ENCODE data around the gene C1RL.
A peak's percentile ranks its signal among the peaks of the same experiment; 100 is the strongest.

The C1RL gene

DNA sequence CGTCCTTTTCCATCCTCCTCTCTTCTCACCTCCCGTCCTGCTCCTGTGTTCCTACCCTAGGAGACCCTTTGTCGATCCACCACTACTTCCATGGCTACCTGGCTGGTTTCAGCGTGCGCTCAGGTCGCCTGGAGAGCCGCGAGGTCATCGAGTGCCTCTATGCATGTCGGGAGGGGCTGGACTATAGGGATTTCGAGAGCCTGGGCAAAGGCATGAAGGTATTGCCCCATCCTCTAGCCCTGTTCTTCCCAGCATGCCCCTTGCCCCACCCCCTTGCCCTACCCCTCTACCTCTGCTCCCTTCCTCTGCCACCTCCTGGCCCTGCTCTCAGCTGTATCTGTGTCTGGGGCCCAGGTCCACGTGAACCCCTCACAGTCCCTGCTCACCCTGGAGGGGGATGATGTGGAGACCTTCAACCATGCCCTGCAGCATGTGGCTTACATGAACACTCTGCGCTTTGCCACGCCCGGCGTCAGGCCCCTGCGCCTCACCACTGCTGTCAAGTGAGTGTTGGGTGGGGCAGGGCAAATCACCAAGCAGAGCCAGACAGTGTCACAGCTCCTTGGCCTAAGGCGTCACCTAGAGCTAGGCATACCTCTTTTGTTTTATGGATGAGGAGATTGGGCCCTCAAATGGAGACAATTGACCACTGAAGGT lies 33.9 kb upstream of the C1RL start:
- no peaks in the 10 kb centered on the region for H3K79me2 ChIP-seq (ENCODE audit: insufficient read depth, low read length)
- H3K4me1 ChIP-seq (ENCODE audit: insufficient read depth, low read length, severe bottlenecking) = no peaks in the 10 kb centered on the region
- no peak overlapping the region for H3K4me3 ChIP-seq (ENCODE audit: low read depth, low read length, poor library complexity, severe bottlenecking)
- H3K9me3 ChIP-seq (ENCODE audit: low read length) = no peaks in the 10 kb centered on the region
- H3F3A ChIP-seq (ENCODE audit: insufficient read depth, low read length) = no peaks in the 10 kb centered on the region
- no peaks in the 10 kb centered on the region for H3K9me2 ChIP-seq (ENCODE audit: low read depth, low read length)
- no peak overlapping the region for H3K9ac ChIP-seq (ENCODE audit: low read length)
- TF ChIP-seq, protein P1, sequence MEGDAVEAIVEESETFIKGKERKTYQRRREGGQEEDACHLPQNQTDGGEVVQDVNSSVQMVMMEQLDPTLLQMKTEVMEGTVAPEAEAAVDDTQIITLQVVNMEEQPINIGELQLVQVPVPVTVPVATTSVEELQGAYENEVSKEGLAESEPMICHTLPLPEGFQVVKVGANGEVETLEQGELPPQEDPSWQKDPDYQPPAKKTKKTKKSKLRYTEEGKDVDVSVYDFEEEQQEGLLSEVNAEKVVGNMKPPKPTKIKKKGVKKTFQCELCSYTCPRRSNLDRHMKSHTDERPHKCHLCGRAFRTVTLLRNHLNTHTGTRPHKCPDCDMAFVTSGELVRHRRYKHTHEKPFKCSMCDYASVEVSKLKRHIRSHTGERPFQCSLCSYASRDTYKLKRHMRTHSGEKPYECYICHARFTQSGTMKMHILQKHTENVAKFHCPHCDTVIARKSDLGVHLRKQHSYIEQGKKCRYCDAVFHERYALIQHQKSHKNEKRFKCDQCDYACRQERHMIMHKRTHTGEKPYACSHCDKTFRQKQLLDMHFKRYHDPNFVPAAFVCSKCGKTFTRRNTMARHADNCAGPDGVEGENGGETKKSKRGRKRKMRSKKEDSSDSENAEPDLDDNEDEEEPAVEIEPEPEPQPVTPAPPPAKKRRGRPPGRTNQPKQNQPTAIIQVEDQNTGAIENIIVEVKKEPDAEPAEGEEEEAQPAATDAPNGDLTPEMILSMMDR (IDR thresholded peaks at IDR 0.05; ENCODE audit: low read length) = no peak
- TF ChIP-seq EZH2 (IDR thresholded peaks at IDR 0.05; ENCODE audit: borderline replicate concordance, low read length) = no peak
- no peaks in the 10 kb centered on the region for H3K36me3 ChIP-seq (ENCODE audit: insufficient read depth, low read length)
- H4K20me1 ChIP-seq (ENCODE audit: insufficient read depth, low read length) = no peaks in the 10 kb centered on the region
- no peaks in the 10 kb centered on the region for H3K27me3 ChIP-seq (ENCODE audit: insufficient read depth, low read length)
- no peak overlapping the region for H2AFZ ChIP-seq (ENCODE audit: low read length)
- H3K27ac ChIP-seq (ENCODE audit: low read depth, low read length, poor library complexity, severe bottlenecking) = no peak overlapping the region
- H3K4me2 ChIP-seq (ENCODE audit: low read length) = no peak overlapping the region

DNA sequence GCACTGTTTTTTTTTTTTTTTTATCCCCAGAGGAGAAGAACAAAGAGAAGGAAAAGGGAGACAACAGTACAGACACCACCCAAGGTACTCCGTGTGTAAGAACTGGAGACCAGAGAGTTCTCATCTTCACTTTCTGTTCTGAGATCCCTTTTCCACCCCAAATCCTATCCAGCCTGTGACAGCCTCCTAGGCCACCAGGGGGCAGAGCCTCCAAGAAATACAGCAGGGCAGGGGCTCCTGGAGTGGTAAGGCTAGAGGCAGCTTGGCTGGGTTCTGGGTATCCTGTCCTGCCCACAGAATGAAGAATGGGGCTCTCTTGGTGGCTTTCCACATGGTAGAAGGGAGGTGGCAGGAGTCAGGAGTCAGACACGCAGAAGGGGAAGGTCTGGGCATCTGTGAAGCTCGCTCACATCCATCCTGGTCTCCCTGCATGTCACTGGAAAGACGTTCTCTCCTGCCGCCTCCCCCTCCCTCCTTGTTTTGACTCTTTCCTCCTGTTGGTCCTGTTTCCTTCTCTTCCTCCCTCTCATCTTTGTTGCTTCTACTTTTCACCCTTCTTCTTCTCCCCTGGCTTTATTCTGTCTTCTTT lies 33.1 kb upstream of the C1RL start:
- no peaks in the 10 kb centered on the region for H3K9me3 ChIP-seq (ENCODE audit: low read length)
- H3K36me3 ChIP-seq (ENCODE audit: insufficient read depth, low read length) = no peaks in the 10 kb centered on the region

DNA sequence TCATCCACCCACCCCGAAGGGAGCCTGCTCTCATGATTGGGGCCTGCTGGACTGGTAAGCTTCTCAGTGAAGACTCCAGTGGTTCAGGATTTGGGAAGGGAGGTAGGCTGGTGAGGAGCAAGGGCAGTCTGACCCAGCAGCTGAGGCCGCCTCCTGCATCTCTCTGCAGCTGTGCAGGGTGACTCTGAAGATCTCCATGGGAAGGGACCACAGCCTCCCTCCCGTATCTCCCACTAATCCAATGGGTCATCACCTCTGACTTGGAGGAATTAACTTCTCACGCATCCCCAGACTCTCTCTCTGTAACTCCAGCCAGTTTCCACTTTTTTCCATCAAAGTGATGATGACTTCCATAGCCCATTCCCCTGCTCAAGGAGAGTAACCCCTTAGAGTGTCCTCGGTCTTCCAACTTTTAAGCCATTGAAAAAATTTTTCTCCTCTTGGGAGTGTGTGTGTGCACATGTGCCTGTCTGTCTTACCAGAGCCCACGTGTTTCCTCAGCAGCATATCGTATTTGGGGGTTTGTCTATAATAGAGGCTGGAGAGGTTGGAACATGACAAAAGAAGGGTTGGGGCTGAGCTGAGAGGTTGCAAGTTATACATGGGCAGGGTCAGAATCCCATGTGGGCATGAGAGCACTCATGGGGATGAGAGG lies 32.5 kb upstream of the C1RL start:
- Histone ChIP-seq H3K9ac (ENCODE audit: low read length) (no peak overlapping the region), H3K36me3 (ENCODE audit: insufficient read depth, low read length) (no peaks in the 10 kb centered on the region), H3K4me1 (ENCODE audit: insufficient read depth, low read length, severe bottlenecking) (no peaks in the 10 kb centered on the region), H3K4me3 (ENCODE audit: low read depth, low read length, poor library complexity, severe bottlenecking) (no peak overlapping the region), H3K79me2 (ENCODE audit: insufficient read depth, low read length) (no peaks in the 10 kb centered on the region), H3K4me2 (ENCODE audit: low read length) (no peak overlapping the region), H3K9me2 (ENCODE audit: low read depth, low read length) (no peaks in the 10 kb centered on the region), H3K27me3 (ENCODE audit: insufficient read depth, low read length) (no peaks in the 10 kb centered on the region), H2AFZ (ENCODE audit: low read length) (no peak overlapping the region), H4K20me1 (ENCODE audit: insufficient read depth, low read length) (no peaks in the 10 kb centered on the region), H3F3A (ENCODE audit: insufficient read depth, low read length) (no peaks in the 10 kb centered on the region), H3K27ac (ENCODE audit: low read depth, low read length, poor library complexity, severe bottlenecking) (no peak overlapping the region), H3K9me3 (ENCODE audit: low read length) (no peaks in the 10 kb centered on the region)
- TF ChIP-seq, protein P1 (IDR thresholded peaks at IDR 0.05; ENCODE audit: low read length) = no peak
- no peak for TF ChIP-seq EZH2 (IDR thresholded peaks at IDR 0.05; ENCODE audit: borderline replicate concordance, low read length)

More for the DNA sequence above, 33.1 kb upstream of the C1RL start:
- Histone ChIP-seq H3K79me2 (ENCODE audit: insufficient read depth, low read length) (no peaks in the 10 kb centered on the region), H3K9ac (ENCODE audit: low read length) (no peak overlapping the region), H3F3A (ENCODE audit: insufficient read depth, low read length) (no peaks in the 10 kb centered on the region), H2AFZ (ENCODE audit: low read length) (no peak overlapping the region), H3K27me3 (ENCODE audit: insufficient read depth, low read length) (no peaks in the 10 kb centered on the region), H3K4me1 (ENCODE audit: insufficient read depth, low read length, severe bottlenecking) (no peaks in the 10 kb centered on the region), H3K4me2 (ENCODE audit: low read length) (no peak overlapping the region), H4K20me1 (ENCODE audit: insufficient read depth, low read length) (no peaks in the 10 kb centered on the region), H3K4me3 (ENCODE audit: low read depth, low read length, poor library complexity, severe bottlenecking) (no peak overlapping the region), H3K27ac (ENCODE audit: low read depth, low read length, poor library complexity, severe bottlenecking) (no peak overlapping the region), H3K9me2 (ENCODE audit: low read depth, low read length) (no peaks in the 10 kb centered on the region)
- TF ChIP-seq, protein P1 (IDR thresholded peaks at IDR 0.05; ENCODE audit: low read length) = peak; percentile 82
- no peak for TF ChIP-seq EZH2 (IDR thresholded peaks at IDR 0.05; ENCODE audit: borderline replicate concordance, low read length)
